ENCODE data around the gene PTPRG. TPM values are rescaled to one million over a fixed set of nuclear protein-coding genes. Genes with fewer than 3 reads are reported as not detected.

PTPRG gene
- total and polyA plus RNA-seq, 2 experiments from 2014 or later, result 24.4 to 131 TPM

- no peaks in the 10 kb centered on the region for H3K9me3 Mint-ChIP-seq
- H3K9me2 ChIP-seq (ENCODE audit: insufficient read depth), result 0 out of 2 replicates have a peak, but pooled peaks cover 5% of the 10 kb centered on the region
- H3K4me3 Mint-ChIP-seq, result no peak overlapping the region
- no peak overlapping the region for H3K4me2 ChIP-seq
- no peaks in the 10 kb centered on the region for H3K79me2 ChIP-seq (replicated peaks; ENCODE audit: insufficient read depth)
- H3K27me3 ChIP-seq (ENCODE audit: insufficient read depth), result no peaks in the 10 kb centered on the region
- peaks cover 11% of the 10 kb centered on the region; the same call in 2 of the 3 replicates for H3K36me3 Mint-ChIP-seq (ENCODE audit: low read depth)
- TF ChIP-seq, protein P1, sequence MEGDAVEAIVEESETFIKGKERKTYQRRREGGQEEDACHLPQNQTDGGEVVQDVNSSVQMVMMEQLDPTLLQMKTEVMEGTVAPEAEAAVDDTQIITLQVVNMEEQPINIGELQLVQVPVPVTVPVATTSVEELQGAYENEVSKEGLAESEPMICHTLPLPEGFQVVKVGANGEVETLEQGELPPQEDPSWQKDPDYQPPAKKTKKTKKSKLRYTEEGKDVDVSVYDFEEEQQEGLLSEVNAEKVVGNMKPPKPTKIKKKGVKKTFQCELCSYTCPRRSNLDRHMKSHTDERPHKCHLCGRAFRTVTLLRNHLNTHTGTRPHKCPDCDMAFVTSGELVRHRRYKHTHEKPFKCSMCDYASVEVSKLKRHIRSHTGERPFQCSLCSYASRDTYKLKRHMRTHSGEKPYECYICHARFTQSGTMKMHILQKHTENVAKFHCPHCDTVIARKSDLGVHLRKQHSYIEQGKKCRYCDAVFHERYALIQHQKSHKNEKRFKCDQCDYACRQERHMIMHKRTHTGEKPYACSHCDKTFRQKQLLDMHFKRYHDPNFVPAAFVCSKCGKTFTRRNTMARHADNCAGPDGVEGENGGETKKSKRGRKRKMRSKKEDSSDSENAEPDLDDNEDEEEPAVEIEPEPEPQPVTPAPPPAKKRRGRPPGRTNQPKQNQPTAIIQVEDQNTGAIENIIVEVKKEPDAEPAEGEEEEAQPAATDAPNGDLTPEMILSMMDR (conservative IDR thresholded peaks at IDR 0.05; ENCODE audit: low read depth in 2 of 2), result no peak
- no peak for TF ChIP-seq ZNF114 (CRISPR knock-in tag; IDR thresholded peaks at IDR 0.05)
- TF ChIP-seq, protein P2, sequence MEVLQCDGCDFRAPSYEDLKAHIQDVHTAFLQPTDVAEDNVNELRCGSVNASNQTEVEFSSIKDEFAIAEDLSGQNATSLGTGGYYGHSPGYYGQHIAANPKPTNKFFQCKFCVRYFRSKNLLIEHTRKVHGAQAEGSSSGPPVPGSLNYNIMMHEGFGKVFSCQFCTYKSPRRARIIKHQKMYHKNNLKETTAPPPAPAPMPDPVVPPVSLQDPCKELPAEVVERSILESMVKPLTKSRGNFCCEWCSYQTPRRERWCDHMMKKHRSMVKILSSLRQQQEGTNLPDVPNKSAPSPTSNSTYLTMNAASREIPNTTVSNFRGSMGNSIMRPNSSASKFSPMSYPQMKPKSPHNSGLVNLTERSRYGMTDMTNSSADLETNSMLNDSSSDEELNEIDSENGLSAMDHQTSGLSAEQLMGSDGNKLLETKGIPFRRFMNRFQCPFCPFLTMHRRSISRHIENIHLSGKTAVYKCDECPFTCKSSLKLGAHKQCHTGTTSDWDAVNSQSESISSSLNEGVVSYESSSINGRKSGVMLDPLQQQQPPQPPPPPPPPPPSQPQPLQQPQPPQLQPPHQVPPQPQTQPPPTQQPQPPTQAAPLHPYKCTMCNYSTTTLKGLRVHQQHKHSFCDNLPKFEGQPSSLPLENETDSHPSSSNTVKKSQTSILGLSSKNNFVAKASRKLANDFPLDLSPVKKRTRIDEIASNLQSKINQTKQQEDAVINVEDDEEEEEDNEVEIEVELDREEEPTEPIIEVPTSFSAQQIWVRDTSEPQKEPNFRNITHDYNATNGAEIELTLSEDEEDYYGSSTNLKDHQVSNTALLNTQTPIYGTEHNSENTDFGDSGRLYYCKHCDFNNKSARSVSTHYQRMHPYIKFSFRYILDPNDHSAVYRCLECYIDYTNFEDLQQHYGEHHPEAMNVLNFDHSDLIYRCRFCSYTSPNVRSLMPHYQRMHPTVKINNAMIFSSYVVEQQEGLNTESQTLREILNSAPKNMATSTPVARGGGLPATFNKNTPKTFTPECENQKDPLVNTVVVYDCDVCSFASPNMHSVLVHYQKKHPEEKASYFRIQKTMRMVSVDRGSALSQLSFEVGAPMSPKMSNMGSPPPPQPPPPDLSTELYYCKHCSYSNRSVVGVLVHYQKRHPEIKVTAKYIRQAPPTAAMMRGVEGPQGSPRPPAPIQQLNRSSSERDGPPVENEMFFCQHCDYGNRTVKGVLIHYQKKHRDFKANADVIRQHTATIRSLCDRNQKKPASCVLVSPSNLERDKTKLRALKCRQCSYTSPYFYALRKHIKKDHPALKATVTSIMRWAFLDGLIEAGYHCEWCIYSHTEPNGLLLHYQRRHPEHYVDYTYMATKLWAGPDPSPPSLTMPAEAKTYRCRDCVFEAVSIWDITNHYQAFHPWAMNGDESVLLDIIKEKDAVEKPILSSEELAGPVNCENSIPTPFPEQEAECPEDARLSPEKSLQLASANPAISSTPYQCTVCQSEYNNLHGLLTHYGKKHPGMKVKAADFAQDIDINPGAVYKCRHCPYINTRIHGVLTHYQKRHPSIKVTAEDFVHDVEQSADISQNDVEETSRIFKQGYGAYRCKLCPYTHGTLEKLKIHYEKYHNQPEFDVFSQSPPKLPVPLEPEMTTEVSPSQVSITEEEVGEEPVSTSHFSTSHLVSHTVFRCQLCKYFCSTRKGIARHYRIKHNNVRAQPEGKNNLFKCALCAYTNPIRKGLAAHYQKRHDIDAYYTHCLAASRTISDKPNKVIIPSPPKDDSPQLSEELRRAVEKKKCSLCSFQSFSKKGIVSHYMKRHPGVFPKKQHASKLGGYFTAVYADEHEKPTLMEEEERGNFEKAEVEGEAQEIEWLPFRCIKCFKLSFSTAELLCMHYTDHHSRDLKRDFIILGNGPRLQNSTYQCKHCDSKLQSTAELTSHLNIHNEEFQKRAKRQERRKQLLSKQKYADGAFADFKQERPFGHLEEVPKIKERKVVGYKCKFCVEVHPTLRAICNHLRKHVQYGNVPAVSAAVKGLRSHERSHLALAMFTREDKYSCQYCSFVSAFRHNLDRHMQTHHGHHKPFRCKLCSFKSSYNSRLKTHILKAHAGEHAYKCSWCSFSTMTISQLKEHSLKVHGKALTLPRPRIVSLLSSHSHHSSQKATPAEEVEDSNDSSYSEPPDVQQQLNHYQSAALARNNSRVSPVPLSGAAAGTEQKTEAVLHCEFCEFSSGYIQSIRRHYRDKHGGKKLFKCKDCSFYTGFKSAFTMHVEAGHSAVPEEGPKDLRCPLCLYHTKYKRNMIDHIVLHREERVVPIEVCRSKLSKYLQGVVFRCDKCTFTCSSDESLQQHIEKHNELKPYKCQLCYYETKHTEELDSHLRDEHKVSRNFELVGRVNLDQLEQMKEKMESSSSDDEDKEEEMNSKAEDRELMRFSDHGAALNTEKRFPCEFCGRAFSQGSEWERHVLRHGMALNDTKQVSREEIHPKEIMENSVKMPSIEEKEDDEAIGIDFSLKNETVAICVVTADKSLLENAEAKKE (CRISPR knock-in tag; IDR thresholded peaks at IDR 0.05), result no peak
- TF ChIP-seq EZH2 (IDR thresholded peaks at IDR 0.05; ENCODE audit: low read depth, unreplicated experiment), result no peak
- TF ChIP-seq STAT1 (IDR thresholded peaks at IDR 0.05; ENCODE audit: unreplicated experiment), result no peak
- TF ChIP-seq CREB1 (CRISPR knock-in tag; IDR thresholded peaks at IDR 0.05; ENCODE audit: low read depth), result no peak
- no peak for TF ChIP-seq REST (IDR thresholded peaks at IDR 0.05; ENCODE audit: unreplicated experiment)
- no peak for TF ChIP-seq NANOG (IDR thresholded peaks at IDR 0.05; ENCODE audit: borderline replicate concordance)
- no peak for TF ChIP-seq JUNB (IDR thresholded peaks at IDR 0.05; ENCODE audit: unreplicated experiment)
- TF ChIP-seq ZNF331 (CRISPR knock-in tag; IDR thresholded peaks at IDR 0.05; ENCODE audit: low read depth), result no peak
- no peak for TF ChIP-seq ETS1 (IDR thresholded peaks at IDR 0.05)
- no peak for TF ChIP-seq POLR2AphosphoS5 (IDR thresholded peaks at IDR 0.05; ENCODE audit: low read depth)
- H3K4me1 Mint-ChIP-seq, result peaks cover 32% of the 10 kb centered on the region; the same call in 2 of the 3 replicates
- no peak overlapping the region for H3K27ac Mint-ChIP-seq
- no peaks in the 10 kb centered on the region for H3K36me3 ChIP-seq (ENCODE audit: insufficient read depth)
- no peaks in the 10 kb centered on the region; the same call in 1 of the 2 replicates for H3F3A ChIP-seq (replicated peaks; ENCODE audit: low read depth)
- no peaks in the 10 kb centered on the region; the same call in none of the 2 replicates for H3K4me1 ChIP-seq (ENCODE audit: insufficient read depth)
- no peak overlapping the region for H3K27ac ChIP-seq (ENCODE audit: low read depth)
- H3K27me3 Mint-ChIP-seq (ENCODE audit: insufficient read depth, low read depth, poor library complexity), result peaks cover 8% of the 10 kb centered on the region
- no peak for ATAC-seq
- H3K4me3 ChIP-seq, result no peak overlapping the region
- no peak overlapping the region for H2AFZ ChIP-seq
- H4K20me1 ChIP-seq (replicated peaks; ENCODE audit: insufficient read depth), result no peaks in the 10 kb centered on the region; the same call in 1 of the 2 replicates
- no peak for DNase-seq (ENCODE audit: low spot score)
These were observed 667.1 kb downstream of the PTPRG start for GRCh38 chr3:62228467-62228866.

All from GM23338 (cell line).